Measurements from ENCODE around the gene MIB2. TPM values are rescaled to one million over a fixed set of nuclear protein-coding genes. Genes with fewer than 3 reads are reported as not detected.

MIB2 gene
- total RNA-seq, 1 donor: 56.8 TPM

DNA sequence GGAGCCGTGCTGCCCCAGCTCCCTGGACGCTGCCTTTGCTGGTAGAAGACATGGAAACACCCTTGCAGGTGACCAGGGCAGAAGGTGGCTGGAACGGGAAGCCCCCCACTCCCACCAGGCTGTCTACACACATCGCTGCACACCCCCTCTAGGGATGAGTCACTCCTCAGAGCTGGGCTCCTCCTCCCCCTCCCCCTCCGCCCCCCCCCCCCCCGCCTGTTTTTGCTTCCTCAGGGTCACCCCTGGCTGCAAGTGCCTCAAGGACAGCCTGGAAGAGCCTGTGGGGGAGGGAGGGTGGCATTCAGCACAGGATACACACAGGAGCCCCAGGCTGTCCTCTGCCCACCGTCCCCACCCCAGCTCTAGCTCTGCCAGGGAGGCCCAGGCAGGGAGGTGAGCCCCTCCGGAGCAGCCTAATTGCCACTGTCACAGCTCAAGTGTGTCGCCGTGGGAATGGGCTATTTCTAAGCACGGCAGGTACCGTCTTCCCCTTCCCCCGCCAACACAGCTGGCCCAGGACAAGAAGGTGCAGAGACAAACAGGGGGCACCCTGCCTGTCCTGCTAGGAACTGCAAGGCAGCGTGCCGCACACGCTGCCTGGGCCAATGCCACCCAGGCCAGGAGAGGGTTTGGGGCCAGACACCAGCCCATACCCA is 17.9 kb upstream of the MIB2 start:
- peak in 2 of 3 donors; percentile 47 to 53 for DNase-seq (ENCODE audit: low read depth in 2 of 3, low spot score in 2 of 3)

DNA sequence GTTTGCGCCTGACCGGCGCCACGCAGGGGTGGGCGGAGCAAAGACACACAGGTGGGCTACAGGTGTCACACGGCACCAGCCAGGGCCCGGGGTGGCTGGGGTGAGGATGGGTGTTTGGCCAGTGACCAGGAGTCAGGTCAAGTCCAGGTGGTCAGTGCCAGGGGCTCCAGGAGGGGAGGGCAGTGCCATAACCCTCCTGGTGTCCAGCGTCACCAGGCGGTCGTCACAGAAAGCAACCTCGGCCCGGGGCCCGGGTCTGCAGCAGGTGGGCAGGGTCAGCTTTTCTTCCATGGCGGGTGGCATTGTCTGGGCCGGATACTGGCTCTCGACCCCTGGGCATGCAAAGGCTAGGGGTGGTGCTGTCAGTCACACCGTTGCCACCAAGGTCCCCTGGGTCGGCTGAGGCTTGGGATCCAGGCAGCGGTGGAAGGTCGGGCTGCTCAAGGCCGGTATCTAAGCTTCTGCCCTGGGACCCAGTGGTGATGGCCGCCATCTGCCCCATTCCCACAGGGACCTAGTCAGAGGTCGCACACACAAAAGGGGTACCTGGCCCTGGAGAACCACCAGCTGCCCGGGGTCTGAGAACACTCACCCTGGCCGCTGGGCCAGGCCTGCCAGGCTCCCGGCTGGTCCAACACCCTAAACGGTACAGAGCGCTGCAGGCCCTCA is 17.1 kb upstream of the MIB2 start:
- DNase-seq (ENCODE audit: low read depth in 2 of 3, low spot score in 2 of 3): no peak

DNA sequence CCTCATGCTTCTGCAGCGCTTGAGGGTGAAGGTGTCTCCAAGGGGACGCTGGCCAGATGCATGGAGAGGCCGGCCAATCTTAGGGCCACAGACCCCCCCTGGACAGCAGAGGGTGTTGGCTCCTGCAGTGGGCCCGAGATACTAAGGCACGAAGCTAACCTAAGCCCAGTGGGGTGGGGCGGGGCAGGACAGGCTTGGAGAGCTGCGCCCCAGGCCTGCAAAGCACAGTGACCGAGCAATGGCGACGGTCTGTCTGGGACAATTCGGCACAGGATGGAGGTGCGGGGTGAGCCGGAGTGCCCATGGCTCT is 16.6 kb upstream of the MIB2 start:
- no peak for DNase-seq (ENCODE audit: low read depth in 2 of 3, low spot score in 2 of 3)

- DNase-seq (ENCODE audit: low read depth in 2 of 3, low spot score in 2 of 3): peak in 2 of 3 donors; percentile 38 to 44
Measured at GRCh38 chr1:1599030-1599934, 16.0 kb upstream of the MIB2 start.

DNA sequence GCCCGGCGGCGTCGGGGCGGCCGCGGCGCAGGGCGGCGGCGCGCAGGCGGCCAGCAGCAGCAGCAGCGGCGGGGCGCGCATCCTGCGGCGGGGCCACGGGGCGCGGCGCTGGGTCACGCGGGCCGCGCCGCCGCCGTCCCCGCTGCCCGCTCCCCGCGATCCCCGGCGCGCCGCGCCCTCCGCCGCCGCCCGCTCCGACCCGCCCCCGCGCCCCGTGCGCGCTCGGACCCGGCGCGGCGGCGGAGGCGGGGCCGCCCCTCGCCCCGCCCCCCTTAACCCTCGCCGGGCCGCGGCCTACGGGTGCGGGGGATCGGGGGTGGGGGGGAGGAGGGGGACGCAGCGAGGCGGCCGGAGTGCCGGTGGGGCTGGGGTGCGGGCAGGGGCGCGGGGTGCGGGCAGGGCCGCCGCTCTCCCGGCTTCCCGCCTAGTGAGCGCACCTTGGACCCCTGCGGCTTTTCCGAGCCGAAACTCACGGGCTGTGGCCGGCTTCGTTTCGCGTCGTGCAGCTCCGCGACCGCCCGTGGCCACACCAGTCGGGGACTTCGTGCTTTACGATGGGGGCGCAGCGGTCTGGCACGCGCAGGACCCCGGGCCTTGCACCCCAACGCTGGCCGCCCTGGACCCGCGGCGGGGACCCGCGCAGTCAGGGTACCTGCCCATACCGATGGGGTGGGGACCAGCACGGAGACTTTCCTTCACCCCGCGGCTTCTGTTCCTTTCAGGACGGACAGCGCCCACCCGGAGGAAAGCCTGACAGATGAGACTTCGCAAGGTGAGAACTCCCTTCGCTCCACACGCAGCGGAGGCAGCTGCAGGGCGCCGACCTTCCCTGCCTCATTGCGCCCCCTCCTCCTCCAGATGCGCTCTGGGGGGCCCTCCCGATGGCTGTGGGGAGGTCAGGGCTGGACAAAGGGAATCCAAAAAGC is 15.1 kb upstream of the MIB2 start, which contains the start of gene FNDC10:
TSS of gene FNDC10 (minus strand) at position 201 of the 926 bp plus-strand sequence. CDS start at position 81, 120 bp downstream.
- no peak for DNase-seq (ENCODE audit: low read depth in 2 of 3, low spot score in 2 of 3)

GRCh38 chr1:1600861-1601563 is 14.3 kb upstream of the MIB2 start:
- no peak for DNase-seq (ENCODE audit: low read depth in 2 of 3, low spot score in 2 of 3)

DNA sequence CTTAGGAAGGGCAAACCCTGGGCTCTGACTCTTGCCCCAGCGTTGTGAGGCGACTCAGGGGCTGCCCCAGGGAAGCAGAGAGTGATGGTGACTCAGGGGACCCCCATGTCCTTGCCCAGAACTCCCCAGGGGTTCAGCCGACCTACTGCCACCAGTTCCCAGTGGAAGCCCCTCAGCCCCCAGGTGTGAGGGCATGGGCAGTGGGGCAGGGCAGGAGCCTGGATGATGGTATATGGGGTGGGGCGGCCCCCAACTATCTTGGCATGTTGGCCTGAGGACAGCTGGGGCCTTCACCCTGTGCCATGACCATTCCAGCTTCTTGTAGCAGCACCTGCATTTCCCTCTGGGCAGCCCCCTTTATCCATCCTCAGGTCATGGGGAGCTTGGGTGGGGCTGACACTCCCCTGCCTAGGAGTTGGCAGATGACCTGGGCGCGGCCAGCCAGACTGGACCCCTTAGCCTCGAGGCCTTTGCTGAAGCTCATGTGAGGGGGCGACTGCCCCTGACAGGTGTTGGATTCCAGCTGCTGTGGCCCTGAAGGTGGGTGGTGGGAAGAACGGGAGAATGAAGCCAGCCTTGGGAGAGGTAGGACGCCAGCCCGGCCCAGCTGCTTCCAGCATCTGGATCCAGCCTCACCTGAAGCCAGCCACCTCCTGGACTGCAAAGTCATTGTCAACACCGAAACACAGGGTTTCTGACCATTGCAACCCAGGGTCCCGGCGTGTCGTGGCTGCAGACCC is 13.6 kb upstream of the MIB2 start:
- no peak for DNase-seq (ENCODE audit: low read depth in 2 of 3, low spot score in 2 of 3)

- DNase-seq (ENCODE audit: low read depth in 2 of 3, low spot score in 2 of 3): no peak
Measured at GRCh38 chr1:1602304-1602967, 12.9 kb upstream of the MIB2 start.

- DNase-seq (ENCODE audit: low read depth in 2 of 3, low spot score in 2 of 3): no peak
Measured at GRCh38 chr1:1602968-1603506, 12.3 kb upstream of the MIB2 start.

DNA sequence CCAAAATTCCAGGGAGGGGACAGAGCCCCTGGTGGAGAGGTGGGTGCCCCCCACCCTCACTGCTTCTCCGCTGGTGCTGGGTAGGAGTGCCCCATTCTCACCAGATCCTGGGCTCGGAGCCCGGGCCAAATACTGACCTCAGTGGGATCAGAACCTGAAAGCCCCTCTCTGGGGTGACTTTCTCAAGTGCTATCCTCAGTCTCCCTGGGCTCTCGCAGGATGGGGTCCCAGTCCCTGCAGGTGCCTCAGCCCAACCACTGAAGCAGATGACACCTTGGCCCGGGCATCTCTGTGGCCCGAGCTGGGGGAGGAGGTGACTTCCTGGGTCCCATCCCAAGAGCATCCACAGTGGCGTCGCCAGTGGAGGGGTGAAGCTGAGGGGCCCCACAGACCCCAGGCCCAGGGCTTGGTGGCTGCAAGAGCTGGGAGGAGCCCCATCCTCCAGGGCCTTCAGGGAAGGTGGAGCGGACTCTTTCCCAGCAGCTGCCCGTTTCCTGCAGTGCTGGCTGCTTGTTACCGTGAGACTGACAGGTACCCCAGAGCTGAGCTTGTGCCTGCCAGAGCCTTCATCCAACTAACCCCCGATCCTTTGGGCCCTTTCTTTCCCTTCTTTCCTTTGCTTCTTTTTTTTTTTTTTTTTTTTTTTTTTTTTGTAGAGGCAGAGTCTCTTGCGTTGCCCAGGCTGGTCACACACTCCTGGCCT is 11.5 kb upstream of the MIB2 start:
- DNase-seq (ENCODE audit: low read depth in 2 of 3, low spot score in 2 of 3): no peak

- no peak for DNase-seq (ENCODE audit: low read depth in 2 of 3, low spot score in 2 of 3)
Measured at GRCh38 chr1:1604374-1605033, 10.8 kb upstream of the MIB2 start.

DNA sequence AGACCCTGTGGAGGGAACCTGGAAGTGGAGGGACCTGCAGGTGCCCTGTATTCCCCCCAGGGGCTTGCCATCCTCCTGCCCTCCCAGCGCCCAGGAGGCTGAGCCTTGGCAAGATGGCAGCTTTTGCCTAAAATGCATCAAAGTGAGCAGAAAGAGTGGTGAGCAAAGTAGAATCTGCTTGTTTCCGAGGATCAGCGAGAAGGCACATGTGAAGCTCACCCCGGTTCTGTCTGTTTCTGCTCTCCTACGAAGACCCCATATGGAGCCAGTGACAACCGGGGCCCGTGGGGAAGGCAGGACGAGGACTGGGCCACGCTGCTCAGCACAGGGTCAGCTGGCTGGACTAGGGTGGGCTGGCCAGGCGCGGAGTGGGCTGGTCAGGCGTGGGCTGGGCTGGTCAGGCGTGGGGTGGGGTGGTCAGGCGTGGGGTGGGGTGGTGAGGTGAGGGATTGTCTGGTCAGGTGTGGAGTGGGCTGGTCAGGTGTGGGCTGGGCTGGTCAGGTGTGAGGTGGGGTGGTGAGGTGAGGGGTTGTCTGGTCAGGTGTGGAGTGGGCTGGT is 10.2 kb upstream of the MIB2 start:
- no peak for DNase-seq (ENCODE audit: low read depth in 2 of 3, low spot score in 2 of 3)

DNA sequence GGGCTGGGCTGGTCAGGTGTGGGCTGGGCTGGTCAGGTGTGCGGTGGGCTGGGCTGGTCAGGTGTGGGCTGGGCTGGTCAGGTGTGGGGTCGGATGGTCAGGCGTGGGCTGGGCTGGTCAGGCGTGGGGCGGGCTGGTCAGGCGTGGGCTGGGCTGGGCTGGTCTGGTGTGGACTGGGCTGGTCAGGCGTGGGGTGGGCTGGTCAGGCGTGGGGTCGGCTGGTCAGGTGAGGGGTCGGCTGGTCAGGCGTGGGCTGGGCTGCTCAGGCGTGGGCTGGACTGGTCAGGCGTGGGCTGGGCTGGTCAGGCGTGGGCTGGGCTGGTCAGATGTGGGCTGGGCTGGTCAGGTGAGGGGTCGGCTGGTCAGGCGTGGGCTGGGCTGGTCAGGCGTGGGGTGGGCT is 9.6 kb upstream of the MIB2 start:
- no peak for DNase-seq (ENCODE audit: low read depth in 2 of 3, low spot score in 2 of 3)

- DNase-seq (ENCODE audit: low read depth in 2 of 3, low spot score in 2 of 3): no peak
Measured at GRCh38 chr1:1606232-1606631, 9.1 kb upstream of the MIB2 start.

DNA sequence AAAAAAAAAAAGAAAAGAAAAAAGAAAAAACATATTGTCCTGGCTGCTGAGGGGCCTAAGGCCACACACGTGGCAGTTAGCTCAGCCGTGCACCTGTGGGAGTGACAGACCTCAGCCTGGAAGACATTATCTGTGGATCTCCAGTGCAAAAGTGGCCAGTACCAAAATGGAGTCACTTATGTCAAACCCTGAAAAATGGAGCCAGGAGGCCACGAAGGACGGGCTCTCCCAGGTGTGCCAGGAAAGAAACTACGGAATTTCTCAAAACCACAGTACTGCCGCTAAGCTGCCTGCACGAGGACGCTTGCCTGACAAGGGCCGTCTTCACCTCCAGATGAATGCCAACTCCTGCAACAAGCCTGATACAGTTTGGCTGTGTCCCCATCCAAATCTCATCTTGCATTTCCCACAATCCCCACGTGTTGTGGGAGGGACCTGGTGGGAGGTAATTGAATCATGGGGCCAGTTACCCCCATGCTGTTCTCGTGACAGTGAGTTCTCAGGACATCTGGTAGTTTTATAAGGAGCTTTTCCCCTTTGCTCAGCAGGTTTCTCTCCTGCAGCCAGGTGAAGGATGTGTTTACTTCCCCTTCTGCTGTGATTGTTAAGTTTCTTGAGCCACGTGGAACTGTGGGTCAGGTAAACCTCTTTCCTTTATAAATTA is 5.3 kb upstream of the MIB2 start:
- no peak for DNase-seq (ENCODE audit: low read depth in 2 of 3, low spot score in 2 of 3)

DNA sequence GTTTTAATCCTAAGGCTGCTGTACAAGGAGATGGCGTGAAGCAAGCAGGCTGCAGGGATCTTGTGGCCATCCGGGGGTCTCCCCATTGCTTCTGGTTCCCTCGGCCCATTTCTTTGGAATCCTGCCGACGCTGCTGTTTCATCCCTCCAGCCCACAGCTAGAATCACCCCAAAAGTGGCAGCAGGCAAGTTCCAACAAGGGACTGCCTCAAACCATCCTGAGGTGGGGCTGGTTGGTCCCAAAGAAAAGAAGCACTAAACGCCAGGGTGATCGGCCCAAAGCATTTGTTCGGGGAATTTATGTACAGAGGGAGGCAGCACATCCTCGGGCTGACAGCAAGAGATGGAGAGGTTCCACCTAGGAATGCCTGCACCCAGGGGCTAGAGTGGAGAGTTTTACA is 4.5 kb upstream of the MIB2 start:
- DNase-seq (ENCODE audit: low read depth in 2 of 3, low spot score in 2 of 3): no peak

GRCh38 chr1:1612104-1612400 is 3.2 kb upstream of the MIB2 start:
- DNase-seq (ENCODE audit: low read depth in 2 of 3, low spot score in 2 of 3): no peak
